Mucosa of descending colon (tissue), 3 donors: ENCODE results near the gene CLEC4F. TPM values are rescaled to one million over a fixed set of nuclear protein-coding genes. Genes with fewer than 3 reads are reported as not detected.
"Not testable (repeated sequence)": the region's sequence is repeated elsewhere in the genome, so short reads cannot be mapped to it uniquely, and the experiment has no call there.

ENCODE experiments used
- ATAC-seq: fragments of 200-7000 bp; cut with Tn5 transposase; one replicate; pipeline ENCODE4 v1.9.1; 2020; ENCODE audit warnings: mild to moderate bottlenecking, moderate library complexity
- DNase-seq, 3 donors: peaks; one replicate each; pipeline ENCODE4 v3.0.0-alpha.2; 2020
- H3K36me3 ChIP-seq: fragments of 200-600 bp; one replicate; pipeline ENCODE4 v1.8.0; 2021; ENCODE audit warnings: low read depth, mild to moderate bottlenecking
- H3K4me1 ChIP-seq: fragments of 200-600 bp; one replicate; pipeline ENCODE4 v1.8.0; 2021; ENCODE audit warnings: low read depth, mild to moderate bottlenecking
- H3K4me3 ChIP-seq: fragments of 200-600 bp; one replicate; pipeline ENCODE4 v1.8.0; 2021; ENCODE audit warnings: mild to moderate bottlenecking
- H3K9me3 ChIP-seq: fragments of 200-600 bp; one replicate; pipeline ENCODE4 v1.8.0; 2021; ENCODE audit warnings: mild to moderate bottlenecking
- CTCF ChIP-seq: fragments of 200-600 bp; IDR thresholded peaks from one replicate; pipeline ENCODE4 v1.8.0; 2022; ENCODE audit warnings: antibody characterized with exemption, mild to moderate bottlenecking
- intact Hi-C, 2 donors: fragments of 100-400 bp; cut with DNase I in 1 of 2; cut with micrococcal nuclease in 1 of 2; formaldehyde crosslinking; loops; one replicate each; pipeline versions ENCODE4 v1.11.0 to v1.11.1; 2022; cut with DNase I, micrococcal nuclease
- total RNA-seq, 3 donors: library from RNA; stranded (reverse); fragmentation: NEBNext Ultra II Directional in 2 of 3; extraction: Animal tissue kit (Norgen Biotek cat#: 25700) in 2 of 3; gene quantifications; one replicate each; pipeline versions ENCODE4 v1.2.1 to v1.2.4, GENCODE V29; 2021 to 2023
- donor health status: DM: no; HTN: no; CAD: no; lungs with moderate emphysema.
- donor health status: DM: no; HTN: no; CAD: no.
- donor health status: DM: no; HTN: yes; CAD: no.

Gene CLEC4F
- total RNA-seq, 3 donors from 2014 or later = 0.14 to 0.19 TPM; not detected in 1

- no peak for TF ChIP-seq CTCF
- ATAC-seq (no peak), DNase-seq (no peak)
- no peaks in the 10 kb centered on the region for H3K36me3 ChIP-seq
- no peak overlapping the region for H3K4me3 ChIP-seq
- no peaks in the 10 kb centered on the region for H3K4me1 ChIP-seq
- H3K9me3 ChIP-seq = peaks cover 3% of the 10 kb centered on the region
- intact Hi-C loops = no loop called here
Observed at GRCh38 chr2:70801607-70802263, 18.7 kb downstream of the CLEC4F start.

GRCh38 chr2:70799706-70800105 lies 20.7 kb downstream of the CLEC4F start:
- DNase-seq (no peak), ATAC-seq (no peak)
- intact Hi-C loops = no loop called here
- no peak for TF ChIP-seq CTCF
- Histone ChIP-seq H3K36me3 (no peaks in the 10 kb centered on the region), H3K4me3 (no peak overlapping the region), H3K4me1 (no peaks in the 10 kb centered on the region), H3K9me3 (peaks cover under 1% of the 10 kb centered on the region)

GRCh38 chr2:70797996-70798395 lies 22.4 kb downstream of the CLEC4F start:
- ATAC-seq, H3K4me1 ChIP-seq, H3K36me3 ChIP-seq, H3K9me3 ChIP-seq, intact Hi-C loops, DNase-seq, H3K4me3 ChIP-seq: not testable (repeated sequence)

GRCh38 chr2:70797506-70797905 lies 22.9 kb downstream of the CLEC4F start:
- H3K4me1 ChIP-seq = no peaks in the 10 kb centered on the region
- no peaks in the 10 kb centered on the region for H3K9me3 ChIP-seq
- no peak for DNase-seq
- TF ChIP-seq CTCF = no peak
- intact Hi-C loops = no loop called here
- H3K4me3 ChIP-seq = no peak overlapping the region
- no peaks in the 10 kb centered on the region for H3K36me3 ChIP-seq
- no peak for ATAC-seq

- intact Hi-C loops = no loop called here
- Histone ChIP-seq H3K36me3 (no peaks in the 10 kb centered on the region), H3K4me3 (no peak overlapping the region), H3K9me3 (no peaks in the 10 kb centered on the region), H3K4me1 (no peaks in the 10 kb centered on the region)
- ATAC-seq (no peak), DNase-seq (no peak)
- TF ChIP-seq CTCF = no peak
Observed at GRCh38 chr2:70796262-70796661, 24.1 kb downstream of the CLEC4F start.

- Histone ChIP-seq H3K9me3 (no peaks in the 10 kb centered on the region), H3K36me3 (no peaks in the 10 kb centered on the region), H3K4me3 (no peak overlapping the region), H3K4me1 (no peaks in the 10 kb centered on the region)
- intact Hi-C loops = no loop called here
- ATAC-seq = no peak
- DNase-seq = no peak
- TF ChIP-seq CTCF = no peak
Observed at GRCh38 chr2:70795164-70795995, 25.0 kb downstream of the CLEC4F start.
